Endothelial cell (in vitro differentiated cells): Measurements from ENCODE around the gene WDR81. TPM values are rescaled to one million over a fixed set of nuclear protein-coding genes. Genes with fewer than 3 reads are reported as not detected.

Experiments used
- DNase-seq: peaks from one replicate; pipeline ENCODE4 v3.0.0; 2021; ENCODE audit warnings: low spot score
- H3K27ac Mint-ChIP-seq: one replicate; pipeline ENCODE4 v1.8.0; 2021; ENCODE audit warnings: mixed read lengths, inconsistent platforms; ENCODE audit not compliant: unreplicated experiment
- H3K27me3 Mint-ChIP-seq: one replicate; pipeline ENCODE4 v1.8.0; 2021; ENCODE audit warnings: mild to moderate bottlenecking, moderate library complexity, mixed read lengths, inconsistent platforms; ENCODE audit not compliant: unreplicated experiment
- H3K36me3 Mint-ChIP-seq: one replicate; pipeline ENCODE4 v1.8.0; 2021; ENCODE audit warnings: mild to moderate bottlenecking, low read depth, mixed read lengths, inconsistent platforms; ENCODE audit not compliant: unreplicated experiment
- H3K4me1 Mint-ChIP-seq: one replicate; pipeline ENCODE4 v1.8.0; 2021; ENCODE audit warnings: mild to moderate bottlenecking, mixed read lengths, inconsistent platforms; ENCODE audit not compliant: unreplicated experiment
- H3K4me3 Mint-ChIP-seq: one replicate; pipeline ENCODE4 v1.8.0; 2021; ENCODE audit warnings: mild to moderate bottlenecking, mixed read lengths, inconsistent platforms; ENCODE audit not compliant: unreplicated experiment
- H3K9me3 Mint-ChIP-seq: one replicate; pipeline ENCODE4 v1.8.0; 2021; ENCODE audit warnings: mixed read lengths, inconsistent platforms; ENCODE audit not compliant: unreplicated experiment
- CTCF ChIP-seq: fragments of 200-600 bp; sonication (generic); IDR thresholded peaks from one replicate; pipeline ENCODE4 v1.5.0; 2021; ENCODE audit warnings: antibody characterized with exemption; ENCODE audit not compliant: unreplicated experiment
- total RNA-seq: library from RNA; stranded (reverse); fragmentation: NEBNext Ultra II Directional; extraction: Animal tissue kit (Norgen Biotek cat#: 25700); gene quantifications from one replicate; pipeline ENCODE4 v1.2.1, GENCODE V29; 2021; ENCODE audit not compliant: unreplicated experiment

Gene WDR81
- total RNA-seq, 1 donor from 2014 or later: 20.0 TPM

DNA sequence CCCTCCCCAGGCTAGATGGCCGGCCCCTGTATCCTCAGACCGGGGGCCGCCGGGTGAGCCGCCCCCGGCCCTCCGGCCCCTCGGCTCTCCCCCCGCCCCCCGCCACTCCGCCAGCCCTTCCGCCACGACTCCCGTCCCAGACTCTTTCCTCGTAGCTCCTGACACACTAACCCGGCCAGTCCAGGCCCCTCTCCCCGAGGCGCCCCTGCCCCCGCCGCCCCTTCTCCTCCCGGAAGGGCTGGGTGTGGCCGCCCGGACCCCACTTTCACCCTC, 8.8 kb upstream of the WDR81 start:
- Mint-ChIP-seq H3K27me3 (peaks cover 16% of the 10 kb centered on the region), H3K4me1 (peaks cover 25% of the 10 kb centered on the region), H3K36me3 (peaks cover 17% of the 10 kb centered on the region), H3K9me3 (no peaks in the 10 kb centered on the region), H3K4me3 (peak overlapping the region; percentile 93), H3K27ac (no peak overlapping the region)
- TF ChIP-seq CTCF: no peak
- DNase-seq: no peak

GRCh38 chr17:1716076-1716911, 8.2 kb upstream of the WDR81 start:
- H3K9me3 Mint-ChIP-seq: no peaks in the 10 kb centered on the region
- peaks cover 14% of the 10 kb centered on the region for H3K27me3 Mint-ChIP-seq
- peak; percentile 100 for DNase-seq
- peaks cover 21% of the 10 kb centered on the region for H3K4me1 Mint-ChIP-seq
- H3K36me3 Mint-ChIP-seq: peaks cover 17% of the 10 kb centered on the region
- TF ChIP-seq CTCF: no peak
- H3K4me3 Mint-ChIP-seq: peak overlapping the region; percentile 93
- peak overlapping the region; percentile 98 for H3K27ac Mint-ChIP-seq

DNA sequence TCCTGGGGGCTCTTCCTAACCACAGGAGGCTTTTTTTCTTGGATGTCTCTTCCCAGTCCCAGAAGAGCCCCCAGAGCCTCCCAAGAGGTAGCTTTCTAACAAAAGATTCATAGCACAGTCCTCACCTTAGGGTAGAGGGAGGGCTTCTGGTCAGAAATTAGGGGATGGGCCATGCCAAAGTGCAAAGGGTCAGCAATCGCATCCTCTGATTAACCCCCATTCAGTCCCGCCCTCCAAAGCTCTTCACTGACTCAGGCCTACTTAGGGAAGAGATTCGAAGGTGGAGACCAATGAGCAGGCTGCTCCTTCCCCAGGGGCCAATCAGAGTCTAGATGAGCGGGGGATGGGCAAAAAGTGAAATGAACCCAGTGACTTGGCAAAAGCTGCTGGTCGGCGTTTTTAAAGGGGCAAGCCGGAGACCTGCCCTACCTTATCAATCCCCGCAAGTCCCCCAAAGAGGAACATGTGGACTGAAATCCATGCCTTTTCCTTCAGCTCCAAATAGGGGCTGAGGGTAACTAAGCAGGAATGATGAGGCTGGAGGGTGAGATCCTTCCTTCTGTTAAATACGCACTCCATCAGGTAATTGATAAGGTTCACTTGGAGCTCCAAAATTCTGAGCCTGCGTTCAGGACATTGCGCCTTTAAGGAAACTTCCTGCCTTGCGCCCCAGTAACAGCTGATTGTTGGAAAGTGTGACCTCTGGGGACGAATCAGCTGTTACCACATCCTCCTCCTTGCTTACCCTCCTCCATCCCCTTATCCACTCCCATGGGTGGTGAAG, 7.4 kb upstream of the WDR81 start:
- Mint-ChIP-seq H3K4me3 (peak overlapping the region; percentile 93), H3K27me3 (peaks cover 14% of the 10 kb centered on the region), H3K4me1 (peaks cover 17% of the 10 kb centered on the region), H3K36me3 (peaks cover 11% of the 10 kb centered on the region), H3K9me3 (no peaks in the 10 kb centered on the region), H3K27ac (peak overlapping the region; percentile 98)
- TF ChIP-seq CTCF: no peak
- DNase-seq: peak; percentile 88

GRCh38 chr17:1718362-1719165, 5.9 kb upstream of the WDR81 start:
- peak overlapping the region; percentile 93 for H3K4me3 Mint-ChIP-seq
- H3K27me3 Mint-ChIP-seq: peaks cover 14% of the 10 kb centered on the region
- H3K4me1 Mint-ChIP-seq: peaks cover 18% of the 10 kb centered on the region
- H3K9me3 Mint-ChIP-seq: no peaks in the 10 kb centered on the region
- no peak for TF ChIP-seq CTCF
- no peak for DNase-seq
- peaks cover 3% of the 10 kb centered on the region for H3K36me3 Mint-ChIP-seq
- peak overlapping the region; percentile 98 for H3K27ac Mint-ChIP-seq
